Panc1 (cell line): ENCODE data around the gene CCDC90B.

Source experiments
- CTCF ChIP-seq: fragments of 450-650 bp; IDR thresholded peaks from 2 replicates; pipeline ENCODE4 v1.5.1; 2017; ENCODE audit warnings: mild to moderate bottlenecking
- POLR2AphosphoS5 ChIP-seq: IDR thresholded peaks from 2 replicates; pipeline ENCODE4 v1.6.1; 2012; ENCODE audit warnings: mild to moderate bottlenecking, low read depth, low read length, moderate library complexity
- REST ChIP-seq, 2 experiments: IDR thresholded peaks; 2 replicates each; pipeline ENCODE4 v1.6.1; 2011 to 2012; ENCODE audit warnings: low read depth in 2 of 2, control low read depth in 1 of 2, low read length in 1 of 2, mild to moderate bottlenecking in 1 of 2, moderate library complexity in 1 of 2; ENCODE audit not compliant: insufficient read depth in 1 of 2
- TCF7L2 ChIP-seq: IDR thresholded peaks from 2 replicates; pipeline ENCODE4 v1.6.1; 2011; ENCODE audit warnings: mild to moderate bottlenecking, low read depth, low read length, inconsistent platforms

GRCh38 chr11:83220260-83220659, 65.9 kb downstream of the CCDC90B start:
- TF ChIP-seq CTCF, result no peak
- no peak for TF ChIP-seq POLR2AphosphoS5
- no peak for TF ChIP-seq REST (IDR thresholded peaks at IDR 0.05; ENCODE audit: insufficient read depth in 1 of 2, low read depth in 2 of 2, low read length in 1 of 2)
- TF ChIP-seq TCF7L2, result no peak
